A549 (cell line): ENCODE results near the gene LMO1. TPM values are rescaled to one million over a fixed set of nuclear protein-coding genes. Genes with fewer than 3 reads are reported as not detected.

ENCODE experiments used
- ATAC-seq, 2 experiments: fragments of 200-7000 bp in 1 of 2; fragments of >200 bp in 1 of 2; cut with Nextera tagmentation in 1 of 2; cut with Tn5 transposase in 1 of 2; 3 replicates each; pipeline versions ENCODE4 v1.8.0 to v1.9.1; 2018 to 2020; ENCODE audit warnings: mild to moderate bottlenecking in 1 of 2, moderate library complexity in 1 of 2
- CTCF ChIA-PET: fragments of 300-600 bp; sonication (Branson Sonifier 250); formaldehyde crosslinking; extraction: SDS; loops from one replicate; lab custom pipeline; 2021; ENCODE audit warnings: antibody characterized with exemption, inconsistent platforms; lab: Yijun Ruan, JAX
- POLR2A ChIA-PET: fragments of 350-600 bp; formaldehyde crosslinking; extraction: SDS; loops from one replicate; lab custom pipeline; 2021; ENCODE audit warnings: antibody characterized with exemption, inconsistent platforms; lab: Yijun Ruan, JAX
- DNase-seq, 2 experiments: peaks; one replicate each; pipeline versions ENCODE4 v3.0.0 to v3.0.0-alpha.2; 2011 to 2016; ENCODE audit warnings: low read depth in 1 of 2, low spot score in 1 of 2
- FAIRE-seq: peaks from 2 replicates; lab custom pipeline; 2011; peaks lifted over from hg19 to GRCh38; lab: Jason Lieb, UNC
- H3K27ac ChIP-seq, 2 experiments: fragments of >200 bp; sonication (Bioruptor Twin); formaldehyde crosslinking; 3 replicates each; pipeline ENCODE4 v1.5.1; 2016 to 2017
- H3K4me1 ChIP-seq: fragments of >200 bp; sonication (Bioruptor Twin); formaldehyde crosslinking; 3 replicates; pipeline ENCODE4 v1.6.1; 2016
- H3K4me2 ChIP-seq: fragments of >200 bp; sonication (Bioruptor Twin); formaldehyde crosslinking; 3 replicates; pipeline ENCODE4 v1.6.1; 2016
- H3K4me3 ChIP-seq: fragments of >200 bp; sonication (Bioruptor Twin); formaldehyde crosslinking; 3 replicates; pipeline ENCODE4 v1.5.1; 2016
- H3K9me3 ChIP-seq: fragments of >200 bp; sonication (Bioruptor Twin); formaldehyde crosslinking; 3 replicates; pipeline ENCODE4 v1.6.1; 2016
- BHLHE40 ChIP-seq: IDR thresholded peaks from 2 replicates; pipeline ENCODE4 v1.6.1; 2012; ENCODE audit warnings: low read depth, low read length, inconsistent platforms
- CBX2 ChIP-seq: fragments of 200-600 bp; sonication (generic); IDR thresholded peaks from 2 replicates; pipeline ENCODE4 v1.6.1; 2016; ENCODE audit warnings: low read depth, mild to moderate bottlenecking, borderline replicate concordance
- CEBPB ChIP-seq, 2 experiments: fragments of >200 bp in 1 of 2; sonication (Bioruptor Twin) in 1 of 2; formaldehyde crosslinking in 1 of 2; IDR thresholded peaks; 2 replicates each; pipeline ENCODE4 v1.6.1; 2012 to 2016
- EHF ChIP-seq: fragments of 250-450 bp; sonication (Bioruptor Pico); IDR thresholded peaks from 2 replicates; pipeline ENCODE4 v1.5.0; 2020; ENCODE audit warnings: mild to moderate bottlenecking
- EHMT2 ChIP-seq: fragments of 200-600 bp; sonication (generic); IDR thresholded peaks from 2 replicates; pipeline ENCODE4 v1.6.1; 2016; ENCODE audit warnings: antibody characterized with exemption, low read depth, mild to moderate bottlenecking, moderate library complexity
- FOSB ChIP-seq: fragments of 250-450 bp; sonication (Bioruptor Pico); IDR thresholded peaks from 2 replicates; pipeline ENCODE4 v1.5.0; 2020; ENCODE audit warnings: mild to moderate bottlenecking, moderate library complexity
- FOSL2 ChIP-seq, 2 experiments: fragments of 450-650 bp in 1 of 2; fragments of >200 bp in 1 of 2; sonication (Bioruptor Twin) in 1 of 2; formaldehyde crosslinking; IDR thresholded peaks; 2 replicates each; pipeline versions ENCODE4 v1.5.0 to v1.6.1; 2016 to 2020; ENCODE audit warnings: mild to moderate bottlenecking in 1 of 2, moderate library complexity in 1 of 2
- JUN ChIP-seq, 2 experiments: fragments of >200 bp; sonication (Bioruptor Twin); formaldehyde crosslinking; IDR thresholded peaks; 2 replicates in 1 of 2; 3 replicates in 1 of 2; pipeline ENCODE4 v1.6.1; 2016 to 2017
- MAZ ChIP-seq: fragments of 150-350 bp; IDR thresholded peaks from 2 replicates; pipeline ENCODE4 v1.6.1; 2014; ENCODE audit warnings: antibody characterized with exemption, low read depth, low read length, borderline replicate concordance
- POLR2AphosphoS2 ChIP-seq: conservative IDR thresholded peaks from 2 replicates; pipeline ENCODE4 v1.6.1; 2012; ENCODE audit warnings: low read length, improper control_type of control experiment, inconsistent platforms
- REST ChIP-seq: fragments of 200-600 bp; sonication (generic); IDR thresholded peaks from 2 replicates; pipeline ENCODE4 v1.6.1; 2016; ENCODE audit warnings: antibody characterized with exemption, mild to moderate bottlenecking, moderate library complexity
- SMC3 ChIP-seq: fragments of >200 bp; sonication (Bioruptor Twin); formaldehyde crosslinking; IDR thresholded peaks from 3 replicates; pipeline ENCODE4 v1.6.1; 2018; ENCODE audit warnings: inconsistent platforms
- TP53 ChIP-seq: fragments of 250-450 bp; sonication (Bioruptor Pico); IDR thresholded peaks from 2 replicates; pipeline ENCODE4 v1.5.0; 2021; ENCODE audit warnings: mild to moderate bottlenecking, moderate library complexity
- whole genome bisulfite sequencing: methylation state at CpG from one replicate; pipeline ENCODE4 v1.1.6; 2017; ENCODE audit errors: missing lambda C conversion rate; 5-methylcytosine and 5-hydroxymethylcytosine counted together
- polyA plus RNA-seq, 4 experiments: library from polyadenylated mRNA; depleted of rRNA in 3 of 4; stranded (reverse); fragments of >200 nt; fragmentation: RNase III in 1 of 4; extraction: RNeasy Plus Mini Kit Qiagen cat#74134 plus additional on column Dnase treatment in 1 of 4; gene quantifications; 2 replicates in 3 of 4; 3 replicates in 1 of 4; pipeline ENCODE4 v1.2.3, GENCODE V29; 2011 to 2017

LMO1 gene
- polyA plus RNA-seq, 2 of the 4 experiments (the other 2 are of a cell fraction): 0.18 to 2.7 TPM

GRCh38 chr11:8298801-8299786, 35.4 kb upstream of the LMO1 start (continued):
- TF ChIP-seq POLR2AphosphoS2: no peak
- no peak for TF ChIP-seq TP53 (CRISPR knock-in tag)
- no peak for TF ChIP-seq CBX2
- no peak for TF ChIP-seq FOSL2 (IDR thresholded peaks at IDR 0.05)
- no peak for TF ChIP-seq FOSL2 (CRISPR knock-in tag; IDR thresholded peaks at IDR 0.05)
- no peak for TF ChIP-seq MAZ
- TF ChIP-seq SMC3: no peak

GRCh38 chr11:8297781-8298440, 34.2 kb upstream of the LMO1 start:
- POLR2A ChIA-PET: no interaction called here

GRCh38 chr11:8296872-8297271, 33.2 kb upstream of the LMO1 start:
- FAIRE-seq (no peak), DNase-seq (no peak)
- CTCF ChIA-PET: interaction anchor here (0.8 to 1.9 kb wide), 3 partner anchors 9 to 61 kb away, joined by 3 to 5 read pairs (median 4); no protein-coding TSS in a partner anchor

More at GRCh38 chr11:8297781-8298440, 34.2 kb upstream of the LMO1 start:
- Histone ChIP-seq H3K9me3 (no peaks in the 10 kb centered on the region; the same call in 2 of the 3 replicates), H3K4me2 (no peak overlapping the region), H3K4me1 (no peaks in the 10 kb centered on the region), H3K4me3 (no peak overlapping the region), H3K27ac (no peak overlapping the region)
- FAIRE-seq (no peak), ATAC-seq (no peak), DNase-seq (no peak)
- CTCF ChIA-PET: interaction anchor here (1.6 to 1.9 kb wide), 2 partner anchors 20 to 60 kb away, joined by 4 to 5 read pairs; no protein-coding TSS in a partner anchor
- no peak for TF ChIP-seq CEBPB (IDR thresholded peaks at IDR 0.05)
- WGBS: 64% methylated on average over 5 of the region's 5 CpGs

More at GRCh38 chr11:8296872-8297271, 33.2 kb upstream of the LMO1 start:
- TF ChIP-seq BHLHE40 (no peak), EHMT2 (no peak), REST (no peak), EHF (CRISPR knock-in tag) (no peak), FOSB (CRISPR knock-in tag) (no peak), JUN (IDR thresholded peaks at IDR 0.05) (no peak)
- ATAC-seq: no peak
- 87% methylated on average over 4 of the region's 5 CpGs for WGBS
- no peak overlapping the region for H3K4me2 ChIP-seq
- no peaks in the 10 kb centered on the region for H3K9me3 ChIP-seq
- H3K4me1 ChIP-seq: no peaks in the 10 kb centered on the region
- no peak overlapping the region for H3K27ac ChIP-seq
- no peak overlapping the region for H3K4me3 ChIP-seq
- POLR2A ChIA-PET: no interaction called here
